H1 (cell line): ENCODE data around the gene MBTPS1. TPM values are rescaled to one million over a fixed set of nuclear protein-coding genes. Genes with fewer than 3 reads are reported as not detected.

Experiments
- CTCF ChIA-PET: fragments of 300-600 bp; sonication (Branson Sonifier 250); formaldehyde crosslinking; loops from one replicate; lab custom pipeline; 2021; ENCODE audit not compliant: partially characterized antibody; lab: Charles Lee
- POLR2A ChIA-PET: fragments of 300-600 bp; sonication (Branson Sonifier 250); formaldehyde crosslinking; loops from one replicate; lab custom pipeline; 2021; ENCODE audit warnings: inconsistent platforms; ENCODE audit not compliant: partially characterized antibody; lab: Charles Lee
- DNase-seq, 2 experiments: peaks; one replicate each; pipeline versions ENCODE4 v3.0.0 to v3.0.0-alpha.2; 2010 to 2022; ENCODE audit warnings: low spot score in 2 of 2, low read depth in 1 of 2, mixed read lengths in 1 of 2
- FAIRE-seq: peaks from 2 replicates; lab custom pipeline; 2011; peaks lifted over from hg19 to GRCh38; lab: Jason Lieb, UNC
- H2AFZ ChIP-seq: 2 replicates; pipeline ENCODE4 v1.8.1; 2012; ENCODE audit warnings: low read length, inconsistent platforms
- H2AK5ac ChIP-seq: 2 replicates; pipeline ENCODE4 v1.6.1; 2013; ENCODE audit warnings: low read depth, low read length
- H2BK120ac ChIP-seq: replicated peaks from 2 replicates; pipeline ENCODE3; 2013; ENCODE audit warnings: low read depth, low read length, inconsistent platforms
- H2BK12ac ChIP-seq: 2 replicates; pipeline ENCODE4 v1.6.1; 2013; ENCODE audit warnings: low read depth, low read length
- H2BK15ac ChIP-seq: 2 replicates; pipeline ENCODE4 v1.6.1; 2013; ENCODE audit warnings: low read length
- H2BK20ac ChIP-seq: 2 replicates; pipeline ENCODE4 v1.6.1; 2013; ENCODE audit warnings: low read length
- H2BK5ac ChIP-seq: 2 replicates; pipeline ENCODE4 v1.6.1; 2013; ENCODE audit warnings: low read depth, low read length
- H3K14ac ChIP-seq: 2 replicates; pipeline ENCODE4 v1.6.1; 2013; ENCODE audit warnings: inconsistent platforms; ENCODE audit not compliant: insufficient read length
- H3K18ac ChIP-seq: 2 replicates; pipeline ENCODE4 v1.6.1; 2013; ENCODE audit warnings: low read length; ENCODE audit errors: extremely low read depth
- H3K23ac ChIP-seq: 2 replicates; pipeline ENCODE4 v1.6.1; 2013; ENCODE audit warnings: inconsistent platforms; ENCODE audit not compliant: insufficient read length
- H3K23me2 ChIP-seq: 2 replicates; pipeline ENCODE4 v1.6.1; 2013; ENCODE audit warnings: low read depth, low read length
- H3K27ac ChIP-seq: 2 replicates; pipeline ENCODE4 v1.6.1; 2011; ENCODE audit warnings: low read depth, low read length, inconsistent platforms
- H3K27me3 ChIP-seq, 4 experiments: replicated peaks in 1 of 4; 1 replicate in 1 of 4; 2 replicates in 3 of 4; pipeline versions ENCODE4 v1.6.1 to v1.8.1; 2011 to 2013; ENCODE audit warnings: low read length in 3 of 4, mild to moderate bottlenecking in 3 of 4, inconsistent platforms in 2 of 4, mixed read lengths in 2 of 4, moderate library complexity in 1 of 4; ENCODE audit not compliant: control insufficient read depth in 3 of 4, insufficient read depth in 3 of 4; ENCODE audit errors: extremely low read depth in 1 of 4
- H3K36me3 ChIP-seq, 4 experiments: 2 replicates each; pipeline versions ENCODE4 v1.6.1 to v1.8.1; 2011 to 2013; ENCODE audit warnings: mild to moderate bottlenecking in 4 of 4, low read length in 3 of 4, moderate library complexity in 2 of 4, control low read depth in 1 of 4, inconsistent platforms in 1 of 4; ENCODE audit not compliant: insufficient read depth in 4 of 4, control insufficient read depth in 2 of 4
- H3K4ac ChIP-seq: replicated peaks from 2 replicates; pipeline ENCODE3; 2013; ENCODE audit warnings: low read length, low read depth, mixed read lengths, inconsistent platforms; ENCODE audit not compliant: insufficient read length
- H3K4me1 ChIP-seq, 4 experiments: replicated peaks in 1 of 4; 1 replicate in 1 of 4; 2 replicates in 3 of 4; pipeline versions ENCODE4 v1.6.1 to v1.8.1; 2011 to 2013; ENCODE audit warnings: low read length in 3 of 4, inconsistent platforms in 2 of 4, mixed read lengths in 1 of 4; ENCODE audit not compliant: insufficient read depth in 4 of 4, control insufficient read depth in 3 of 4
- H3K4me2 ChIP-seq, 2 experiments: 2 replicates each; pipeline versions ENCODE4 v1.6.1 to v1.8.1; 2011 to 2013; ENCODE audit warnings: low read depth in 2 of 2, low read length in 2 of 2, control low read depth in 1 of 2, inconsistent platforms in 1 of 2, mild to moderate bottlenecking in 1 of 2; ENCODE audit not compliant: insufficient read depth in 1 of 2
- H3K4me3 ChIP-seq, 4 experiments: fragments of 200-600, 300-600 bp in 1 of 4; sonication (generic), shearing (Covaris generic), sonication (Bioruptor Twin) in 1 of 4; 2 replicates each; pipeline versions ENCODE4 v1.5.1 to v1.8.1; 2011 to 2016; ENCODE audit warnings: low read length in 4 of 4, low read depth in 3 of 4, control low read depth in 2 of 4, inconsistent platforms in 2 of 4, mild to moderate bottlenecking in 2 of 4, mixed read lengths in 1 of 4, moderate library complexity in 1 of 4; ENCODE audit not compliant: insufficient read depth in 2 of 4; ENCODE audit errors: extremely low read depth in 1 of 4
- H3K56ac ChIP-seq: replicated peaks from 2 replicates; pipeline ENCODE3; 2013; ENCODE audit warnings: low read depth, mild to moderate bottlenecking, mixed read lengths, low read length, inconsistent platforms; ENCODE audit not compliant: insufficient read length
- H3K79me1 ChIP-seq: 2 replicates; pipeline ENCODE4 v1.6.1; 2013; ENCODE audit warnings: low read depth, low read length, control low read depth
- H3K79me2 ChIP-seq, 2 experiments: 2 replicates each; pipeline versions ENCODE4 v1.6.1 to v1.8.1; 2012 to 2013; ENCODE audit warnings: low read length in 2 of 2, mild to moderate bottlenecking in 2 of 2, inconsistent platforms in 1 of 2; ENCODE audit not compliant: insufficient read depth in 2 of 2, control insufficient read depth in 1 of 2
- H3K9ac ChIP-seq, 4 experiments: replicated peaks in 1 of 4; 1 replicate in 1 of 4; 2 replicates in 3 of 4; pipeline versions ENCODE4 v1.6.1 to v1.8.1; 2011 to 2013; ENCODE audit warnings: low read depth in 3 of 4, low read length in 3 of 4, control low read depth in 2 of 4, mild to moderate bottlenecking in 2 of 4, moderate library complexity in 2 of 4, inconsistent platforms in 1 of 4; ENCODE audit errors: extremely low read depth in 1 of 4
- H3K9me3 ChIP-seq, 2 experiments: 2 replicates each; pipeline versions ENCODE4 v1.6.1 to v1.8.1; 2012 to 2013; ENCODE audit warnings: mild to moderate bottlenecking in 2 of 2, moderate library complexity in 2 of 2, control low read depth in 1 of 2, inconsistent platforms in 1 of 2, low read depth in 1 of 2, low read length in 1 of 2, mixed read lengths in 1 of 2; ENCODE audit not compliant: insufficient read depth in 2 of 2
- H4K20me1 ChIP-seq, 2 experiments: replicated peaks in 1 of 2; 2 replicates each; pipeline versions ENCODE3 to v1.8.1; 2011 to 2013; ENCODE audit warnings: inconsistent platforms in 2 of 2, low read length in 2 of 2, mild to moderate bottlenecking in 1 of 2; ENCODE audit not compliant: insufficient read depth in 2 of 2, control insufficient read depth in 1 of 2
- H4K5ac ChIP-seq: 2 replicates; pipeline ENCODE4 v1.6.1; 2013; ENCODE audit warnings: low read length, low read depth, mixed read lengths, inconsistent platforms; ENCODE audit not compliant: insufficient read length
- H4K8ac ChIP-seq: 2 replicates; pipeline ENCODE4 v1.8.0; 2013; ENCODE audit warnings: mild to moderate bottlenecking, moderate library complexity, low read length, inconsistent platforms; ENCODE audit not compliant: insufficient read depth; ENCODE audit errors: extremely low read depth
- H4K91ac ChIP-seq: replicated peaks from 2 replicates; pipeline ENCODE3; 2013; ENCODE audit warnings: low read length, mixed read lengths, inconsistent platforms; ENCODE audit not compliant: insufficient read length
- ATF3 ChIP-seq: IDR thresholded peaks from 2 replicates; pipeline ENCODE4 v1.6.1; 2011; ENCODE audit warnings: low read depth, mild to moderate bottlenecking, low read length; ENCODE audit not compliant: insufficient read depth
- KDM1A ChIP-seq: fragments of 200-600, 300-600 bp; sonication (generic); IDR thresholded peaks from 2 replicates; pipeline ENCODE4 v1.7.1; 2016; ENCODE audit warnings: mild to moderate bottlenecking, low read length, borderline replicate concordance
- SIN3A ChIP-seq, 2 experiments: IDR thresholded peaks in 1 of 2; conservative IDR thresholded peaks in 1 of 2; 2 replicates each; pipeline ENCODE4 v1.6.1; 2011 to 2012; ENCODE audit warnings: low read length in 2 of 2, improper control_type of control experiment in 1 of 2, low read depth in 1 of 2, mild to moderate bottlenecking in 1 of 2
- WGBS, 2 experiments: shearing (Covaris generic) in 1 of 2; methylation state at CpG; one replicate each; pipeline versions ENCODE4 v1.1.6 to v1.1.7; 2013 to 2015; ENCODE audit warnings: low lambda C conversion rate in 2 of 2, mixed read lengths in 2 of 2, inconsistent platforms in 1 of 2, low coverage in 1 of 2, missing lambda C conversion rate in 1 of 2; ENCODE audit not compliant: insufficient replicate concordance in 2 of 2, insufficient coverage in 1 of 2, insufficient read length in 1 of 2; ENCODE audit errors: extremely low coverage in 1 of 2, missing lambda C conversion rate in 1 of 2; 5-methylcytosine and 5-hydroxymethylcytosine counted together
- polyA plus RNA-seq, 7 experiments: library from polyadenylated mRNA; depleted of rRNA in 3 of 7; stranded (reverse) in 5 of 7; unstranded in 2 of 7; fragments of >200 nt in 5 of 7; fragments of 200-250 nt in 2 of 7; gene quantifications; 1 replicate in 5 of 7; 2 replicates in 1 of 7; 4 replicates in 1 of 7; pipeline versions ENCODE4 v1.2.1 to v1.2.3, GENCODE V29; 2011 to 2013; ENCODE audit warnings: missing spikeins in 2 of 7, mixed read lengths in 2 of 7
- total RNA-seq: library from RNA; stranded (reverse); fragmentation: NEBNext Ultra II Directional; extraction: Animal tissue kit (Norgen Biotek cat#: 25700); gene quantifications from 2 replicates; pipeline ENCODE4 v1.2.1, GENCODE V29; 2021

MBTPS1 gene
- total and polyA plus RNA-seq, 2 of the 8 experiments (the other 6 are each of a cell fraction or from before 2014, with no cell fraction given) = 30.6 to 53.3 TPM

GRCh38 chr16:84007520-84007919 lies 109.2 kb downstream of the MBTPS1 start:
- no peak overlapping the region for H3K4me2 ChIP-seq
- H4K91ac ChIP-seq = no peak overlapping the region
- no peak for DNase-seq
- H2BK12ac ChIP-seq = no peak overlapping the region
- H2AFZ ChIP-seq = no peak overlapping the region
- H3K56ac ChIP-seq = no peak overlapping the region
- H3K14ac ChIP-seq = no peak overlapping the region
- ChIA-PET CTCF (no interaction called here), POLR2A (interaction anchor here (1.3 to 1.4 kb wide), 2 partner anchors 12 to 13 kb away, joined by 3 to 4 read pairs; no protein-coding TSS in a partner anchor)
- no peaks in the 10 kb centered on the region for H4K20me1 ChIP-seq
- H2BK15ac ChIP-seq = no peak overlapping the region
- no peaks in the 10 kb centered on the region for H3K23me2 ChIP-seq
- no peak overlapping the region for H3K4me3 ChIP-seq
- no peaks in the 10 kb centered on the region for H3K4me1 ChIP-seq
- no peaks in the 10 kb centered on the region for H3K79me2 ChIP-seq
- no peak for FAIRE-seq
- H3K79me1 ChIP-seq = no peaks in the 10 kb centered on the region
- H2BK20ac ChIP-seq = no peak overlapping the region
- H3K9ac ChIP-seq = no peak overlapping the region
- H3K27me3 ChIP-seq = no peaks in the 10 kb centered on the region; a peak in 1 of 7 replicates
- no peak for TF ChIP-seq ATF3
- TF ChIP-seq SIN3A (conservative IDR thresholded peaks at IDR 0.05 in 1 of 2, IDR thresholded peaks at IDR 0.05 in 1 of 2; ENCODE audit: low read depth in 1 of 2, low read length in 2 of 2) = no peak
- TF ChIP-seq KDM1A = peak; percentile 80; the same call in 1 of the 2 replicates
- no peak overlapping the region for H2AK5ac ChIP-seq
- H3K18ac ChIP-seq = no peak overlapping the region
- H3K4ac ChIP-seq = no peak overlapping the region
- 87% methylated on average over 4 of the region's 4 CpGs; no CpG with 5 or more reads in 1 of the 2 experiments for WGBS, 2 experiments
- H3K27ac ChIP-seq = no peak overlapping the region
- H4K5ac ChIP-seq = no peak overlapping the region
- no peaks in the 10 kb centered on the region for H3K9me3 ChIP-seq
- no peak overlapping the region for H3K23ac ChIP-seq
- H2BK5ac ChIP-seq = no peak overlapping the region
- no peak overlapping the region for H4K8ac ChIP-seq
- H2BK120ac ChIP-seq = no peak overlapping the region
- no peaks in the 10 kb centered on the region for H3K36me3 ChIP-seq
